ENCODE data around the gene GPALPP1.
"Not testable (repeated sequence)": the region's sequence is repeated elsewhere in the genome, so short reads cannot be mapped to it uniquely, and the experiment has no call there.

Gene GPALPP1

DNA sequence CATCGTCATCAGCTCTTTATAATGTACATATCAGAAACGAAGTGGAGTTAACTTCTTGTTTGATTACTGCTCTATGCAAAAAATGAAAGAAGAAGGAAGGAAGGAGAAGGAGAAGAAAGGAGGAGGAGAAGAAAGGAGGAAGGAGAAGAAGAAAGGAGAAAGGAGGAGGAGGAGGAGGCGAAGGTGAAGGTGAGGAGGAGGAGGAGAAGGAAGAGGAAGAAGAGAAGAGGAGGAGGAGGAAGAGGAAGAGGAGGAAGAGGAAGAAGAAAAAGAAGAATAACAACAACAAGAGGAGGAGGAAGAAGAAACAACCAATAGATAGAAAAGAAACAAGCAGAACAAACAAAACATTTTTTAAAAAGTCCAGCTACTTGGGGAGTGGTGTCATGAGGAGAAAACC lies 13.1 kb upstream of the GPALPP1 start:
- DNase-seq (ENCODE audit: low spot score in 2 of 2), result no peak
- Mint-ChIP-seq H3K9me3 (no peaks in the 10 kb centered on the region), H3K4me3 (no peak overlapping the region), H3K4me1 (no peaks in the 10 kb centered on the region), H3K36me3 (peaks cover 30% of the 10 kb centered on the region), H3K27ac (no peak overlapping the region)
- no peak for ATAC-seq

DNA sequence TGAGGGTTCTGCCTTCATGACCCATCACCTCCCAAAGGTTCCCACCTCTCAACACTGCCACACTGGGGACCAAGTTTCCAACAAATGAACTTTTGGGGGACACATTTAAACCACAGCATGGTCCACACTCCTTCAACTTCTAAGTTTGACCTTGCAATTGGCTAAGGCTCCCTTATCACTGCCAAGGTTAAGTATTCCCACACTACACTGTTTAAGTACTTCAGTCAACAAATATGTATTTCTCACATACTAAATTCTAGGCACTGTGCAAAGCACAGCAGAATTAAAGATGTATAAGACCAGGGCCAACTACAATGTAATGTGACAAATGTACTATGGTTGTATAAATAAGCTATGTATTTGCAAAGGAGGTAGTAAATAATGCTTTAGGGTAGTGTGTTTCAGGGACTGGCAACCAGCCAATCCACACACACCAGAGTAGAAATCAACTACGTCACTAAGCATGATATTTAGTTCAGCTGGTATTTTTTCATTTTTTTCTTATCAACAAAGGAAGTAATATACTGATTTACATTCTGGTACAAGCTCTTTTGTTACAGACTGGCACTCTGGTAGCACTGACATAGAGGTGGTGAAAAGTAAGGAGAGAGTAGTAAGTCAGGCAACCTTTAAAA lies 12.3 kb upstream of the GPALPP1 start:
- ATAC-seq (no peak), DNase-seq (ENCODE audit: low spot score in 2 of 2) (no peak)
- peaks cover 31% of the 10 kb centered on the region for H3K36me3 Mint-ChIP-seq
- no peaks in the 10 kb centered on the region for H3K4me1 Mint-ChIP-seq
- no peak overlapping the region for H3K27ac Mint-ChIP-seq
- no peak overlapping the region for H3K4me3 Mint-ChIP-seq
- no peaks in the 10 kb centered on the region for H3K9me3 Mint-ChIP-seq

DNA sequence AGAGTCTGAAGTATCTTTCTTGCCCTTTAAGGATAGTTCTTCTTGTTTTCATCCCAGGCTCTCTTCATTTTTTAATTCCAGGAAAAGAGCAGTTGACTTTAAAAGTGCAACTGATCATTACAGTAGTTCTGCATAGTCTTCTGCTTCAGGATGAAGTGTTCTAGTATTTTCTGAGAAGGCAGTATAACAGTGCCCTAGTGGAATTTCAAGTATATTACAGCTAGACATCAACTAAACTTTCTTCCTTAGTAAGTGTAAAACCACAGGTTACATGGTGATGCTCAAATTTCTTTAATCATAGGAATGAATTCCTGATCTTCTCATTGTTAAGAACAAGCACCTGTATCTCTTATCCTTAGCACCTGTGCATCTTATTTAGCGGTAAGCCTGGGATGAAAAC lies 11.0 kb upstream of the GPALPP1 start:
- H3K4me3 Mint-ChIP-seq, result no peak overlapping the region
- ATAC-seq (no peak), DNase-seq (ENCODE audit: low spot score in 2 of 2) (no peak)
- H3K27ac Mint-ChIP-seq, result no peak overlapping the region
- no peaks in the 10 kb centered on the region for H3K9me3 Mint-ChIP-seq
- peaks cover 6% of the 10 kb centered on the region for H3K4me1 Mint-ChIP-seq
- H3K36me3 Mint-ChIP-seq, result peaks cover 35% of the 10 kb centered on the region

DNA sequence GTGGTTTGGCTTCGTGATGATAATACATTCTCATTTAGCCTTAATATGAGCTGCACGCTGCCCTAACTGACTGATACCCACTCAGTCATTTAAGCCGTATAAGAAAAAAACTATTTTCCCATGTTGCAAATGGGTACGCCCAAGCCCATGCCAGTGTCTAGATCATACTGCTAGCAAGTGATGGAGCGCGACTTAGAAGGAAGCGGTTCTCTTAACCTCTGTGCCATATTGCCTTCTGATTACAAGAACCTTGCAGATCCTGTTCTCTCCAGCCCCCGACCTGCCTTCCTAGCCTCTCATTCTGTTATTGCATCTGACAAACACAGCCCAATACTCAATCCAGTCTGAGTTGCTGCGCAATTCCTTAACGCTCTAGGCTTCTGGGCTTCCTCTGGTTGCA lies 603 bp downstream of the GPALPP1 start:
- Mint-ChIP-seq H3K4me1 (peaks cover 61% of the 10 kb centered on the region), H3K9me3 (no peaks in the 10 kb centered on the region), H3K4me3 (peak overlapping the region; percentile 96), H3K27ac (peak overlapping the region; percentile 97), H3K36me3 (peaks cover 33% of the 10 kb centered on the region)
- DNase-seq (ENCODE audit: low spot score in 2 of 2) (no peak), ATAC-seq (peak; percentile 9)

DNA sequence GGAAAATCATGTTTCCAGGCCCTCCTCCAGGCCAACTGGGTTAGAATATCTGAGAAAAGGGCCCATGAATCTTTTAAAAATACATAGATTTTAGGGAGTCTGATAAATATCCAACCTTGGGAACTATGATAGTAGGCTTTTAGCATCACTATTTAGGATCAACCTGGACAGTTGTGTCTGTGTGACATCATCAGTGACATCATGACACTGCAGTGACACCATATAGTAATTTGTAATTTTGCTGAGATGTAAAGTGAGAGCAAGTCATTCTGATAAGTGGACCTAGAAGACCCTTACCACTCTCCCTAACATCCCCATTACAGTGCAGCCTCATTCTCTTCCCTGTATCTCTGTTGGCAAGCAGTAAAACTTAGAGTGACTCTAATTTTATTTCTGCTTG lies 14.1 kb downstream of the GPALPP1 start:
- Mint-ChIP-seq H3K9me3 (no peaks in the 10 kb centered on the region), H3K4me1 (peaks cover 2% of the 10 kb centered on the region), H3K27ac (no peak overlapping the region), H3K36me3 (peaks cover 88% of the 10 kb centered on the region), H3K4me3 (no peak overlapping the region)
- no peak for DNase-seq (ENCODE audit: low spot score in 2 of 2)
- no peak for ATAC-seq

DNA sequence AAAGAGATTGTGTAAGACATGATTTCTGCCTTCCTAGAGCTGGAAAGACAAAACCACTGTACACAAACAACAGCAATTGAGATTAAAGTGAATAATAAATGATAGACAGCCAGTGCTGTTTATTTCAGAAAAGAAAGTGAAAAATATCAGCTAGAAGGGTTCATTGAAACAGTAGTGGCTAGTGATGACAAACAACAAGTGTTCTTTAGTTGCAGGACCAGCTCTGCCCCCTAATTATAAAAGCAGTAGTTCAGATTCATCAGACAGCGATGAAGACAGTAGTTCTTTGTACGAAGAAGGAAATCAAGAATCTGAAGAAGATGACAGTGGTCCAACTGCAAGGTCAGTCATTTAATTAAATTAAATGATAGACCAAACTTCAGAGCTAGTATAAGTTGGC lies 14.8 kb downstream of the GPALPP1 start:
- Mint-ChIP-seq H3K9me3 (no peaks in the 10 kb centered on the region), H3K36me3 (peaks cover 92% of the 10 kb centered on the region), H3K27ac (no peak overlapping the region), H3K4me3 (no peak overlapping the region), H3K4me1 (no peaks in the 10 kb centered on the region)
- ATAC-seq (no peak), DNase-seq (ENCODE audit: low spot score in 2 of 2) (no peak)

DNA sequence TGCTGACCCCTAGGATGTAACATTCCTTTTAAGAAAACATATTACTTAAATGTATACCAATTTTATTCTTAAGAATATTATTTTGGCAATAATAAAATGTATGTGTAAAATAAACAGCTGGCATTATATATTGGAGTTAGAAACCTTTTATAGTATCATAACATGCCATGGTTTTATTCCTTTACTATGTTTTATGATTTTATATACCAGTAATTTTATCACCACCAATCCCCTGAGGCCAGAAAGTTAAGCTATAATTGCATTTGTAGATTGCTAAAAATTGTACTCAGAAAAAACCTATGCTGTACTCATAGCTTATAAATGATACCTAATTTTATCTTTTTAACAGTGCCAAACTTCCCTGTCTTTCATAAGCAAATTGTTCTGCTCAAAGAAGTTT lies 17.9 kb downstream of the GPALPP1 start:
- no peak overlapping the region for H3K27ac Mint-ChIP-seq
- ATAC-seq (no peak), DNase-seq (ENCODE audit: low spot score in 2 of 2) (no peak)
- no peaks in the 10 kb centered on the region for H3K4me1 Mint-ChIP-seq
- no peaks in the 10 kb centered on the region for H3K9me3 Mint-ChIP-seq
- H3K4me3 Mint-ChIP-seq, result no peak overlapping the region
- peaks cover 91% of the 10 kb centered on the region for H3K36me3 Mint-ChIP-seq

DNA sequence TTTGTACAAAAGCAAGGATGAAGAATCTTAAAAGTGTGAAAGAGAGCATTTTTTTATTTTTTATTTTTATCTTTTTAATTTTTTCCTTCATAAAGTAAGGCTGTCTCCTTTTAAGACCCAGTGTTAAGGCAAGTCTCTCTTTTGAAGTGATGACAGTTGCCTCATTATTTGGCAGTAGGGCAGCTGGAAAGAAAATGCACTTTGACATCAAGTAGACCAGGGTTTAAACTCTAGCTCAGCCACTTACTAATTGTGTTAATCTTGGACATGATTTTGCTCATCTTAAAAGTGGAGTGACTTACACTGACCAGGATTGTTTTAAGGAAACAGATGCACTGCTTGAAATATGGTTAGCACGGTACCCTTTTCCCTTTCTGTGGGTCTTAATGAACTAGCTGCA lies 18.5 kb downstream of the GPALPP1 start:
- no peak for ATAC-seq
- no peaks in the 10 kb centered on the region for H3K9me3 Mint-ChIP-seq
- H3K4me3 Mint-ChIP-seq, result no peak overlapping the region
- no peaks in the 10 kb centered on the region for H3K4me1 Mint-ChIP-seq
- no peak overlapping the region for H3K27ac Mint-ChIP-seq
- H3K36me3 Mint-ChIP-seq, result peaks cover 90% of the 10 kb centered on the region
- no peak for DNase-seq (ENCODE audit: low spot score in 2 of 2)

DNA sequence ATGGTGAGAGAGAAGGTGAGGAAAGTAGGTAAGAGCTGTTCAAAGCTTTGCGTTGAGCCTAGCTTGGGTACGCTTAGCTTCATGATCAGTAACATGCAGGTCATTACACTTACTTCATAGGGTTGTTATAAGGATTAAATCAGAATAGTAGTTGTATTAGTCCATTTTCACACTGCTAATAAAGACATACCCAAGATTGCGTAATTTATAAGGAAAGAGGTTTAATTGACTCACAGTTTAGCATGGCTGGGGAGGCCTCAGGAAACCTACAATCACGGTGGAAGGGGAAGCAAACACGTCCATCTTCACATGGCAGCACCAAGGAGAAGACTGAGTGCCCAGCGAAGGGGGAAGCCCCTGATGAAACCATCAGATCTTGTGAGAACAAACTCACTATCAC lies 21.9 kb downstream of the GPALPP1 start:
- Mint-ChIP-seq H3K36me3 (peaks cover 84% of the 10 kb centered on the region), H3K4me1 (peaks cover under 1% of the 10 kb centered on the region), H3K4me3 (no peak overlapping the region), H3K27ac (no peak overlapping the region), H3K9me3 (no peaks in the 10 kb centered on the region)
- ATAC-seq, result no peak
- no peak for DNase-seq (ENCODE audit: low spot score in 2 of 2)

DNA sequence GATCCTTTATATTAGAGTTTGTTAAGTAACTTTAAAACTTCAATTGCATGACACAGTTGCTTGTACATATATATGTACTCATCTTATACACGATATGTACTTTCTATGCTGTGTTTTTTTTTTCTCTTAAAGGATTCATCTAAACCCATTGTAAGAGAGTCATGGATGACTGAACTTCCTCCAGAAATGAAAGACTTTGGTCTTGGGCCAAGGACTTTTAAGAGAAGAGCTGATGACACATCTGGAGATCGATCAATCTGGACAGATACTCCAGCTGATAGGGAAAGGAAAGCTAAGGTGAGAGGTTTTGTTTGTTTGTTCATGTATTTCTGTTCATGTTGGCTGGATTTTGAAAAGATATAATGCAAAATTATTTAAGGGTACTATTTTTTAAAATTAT lies 26.0 kb downstream of the GPALPP1 start:
- H3K27ac Mint-ChIP-seq, result no peak overlapping the region

DNA sequence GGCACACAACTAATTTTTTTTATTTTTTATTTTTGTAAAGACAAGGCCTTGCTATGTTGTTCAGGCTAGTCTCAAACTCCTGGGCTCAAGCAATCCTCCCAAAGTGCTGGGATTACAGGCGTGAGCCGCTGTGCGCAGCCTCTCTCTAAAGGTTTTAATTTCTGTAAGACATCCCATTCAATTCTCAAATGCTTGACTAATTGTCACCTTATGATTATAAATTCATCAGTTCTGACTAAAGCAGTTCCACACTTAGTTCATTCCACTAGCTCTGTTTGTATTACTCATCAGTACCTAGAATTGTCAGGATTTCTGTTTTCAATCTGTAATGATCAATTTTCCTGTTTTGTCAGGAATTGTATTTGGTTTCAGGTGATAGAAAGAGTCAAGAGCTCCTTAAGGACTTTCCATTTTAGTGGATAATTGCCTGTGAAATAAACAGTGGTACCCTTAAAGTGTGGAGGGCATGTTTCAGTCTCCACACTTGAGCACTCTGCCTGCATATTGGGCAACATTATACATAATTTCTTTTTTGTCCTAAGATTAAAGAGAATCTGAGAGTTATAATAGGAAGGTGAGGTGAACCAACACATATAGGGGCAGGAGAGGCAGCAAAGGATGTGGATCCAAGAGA lies 27.6 kb downstream of the GPALPP1 start:
- peak overlapping the region; percentile 18 for H3K27ac Mint-ChIP-seq
- no peak for DNase-seq (ENCODE audit: low spot score in 2 of 2)
- no peaks in the 10 kb centered on the region for H3K9me3 Mint-ChIP-seq
- peaks cover 10% of the 10 kb centered on the region for H3K4me1 Mint-ChIP-seq
- H3K4me3 Mint-ChIP-seq, result no peak overlapping the region
- ATAC-seq, result peak; percentile 82
- peaks cover 80% of the 10 kb centered on the region for H3K36me3 Mint-ChIP-seq

More for the DNA sequence above, 26.0 kb downstream of the GPALPP1 start:
- DNase-seq (ENCODE audit: low spot score in 2 of 2) (no peak), ATAC-seq (peak; percentile 16)
- Mint-ChIP-seq H3K4me1 (peaks cover 10% of the 10 kb centered on the region), H3K36me3 (peaks cover 79% of the 10 kb centered on the region), H3K9me3 (no peaks in the 10 kb centered on the region), H3K4me3 (no peak overlapping the region)

DNA sequence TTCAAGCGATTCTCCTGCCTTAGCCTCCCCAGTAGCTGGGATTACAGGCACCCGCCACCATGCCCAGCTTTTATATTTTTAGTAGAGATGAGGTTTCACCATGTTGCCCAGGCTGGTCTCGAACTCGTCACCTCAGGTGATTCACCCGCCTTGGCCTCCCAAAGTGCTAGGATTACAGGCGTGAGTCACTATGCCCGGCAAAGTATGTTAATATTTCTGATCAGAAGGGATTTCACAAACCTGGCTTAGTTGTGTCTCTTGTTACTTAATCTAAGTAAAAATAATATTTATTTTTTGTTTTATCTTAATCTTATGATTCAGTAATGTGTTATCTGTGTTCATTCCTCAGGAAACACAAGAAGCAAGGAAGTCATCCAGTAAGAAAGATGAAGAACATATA lies 30.6 kb downstream of the GPALPP1 start:
- H3K9me3 Mint-ChIP-seq; H3K27ac Mint-ChIP-seq; ATAC-seq; H3K4me3 Mint-ChIP-seq; H3K4me1 Mint-ChIP-seq; DNase-seq (ENCODE audit: low spot score in 2 of 2): not testable (repeated sequence)
- H3K36me3 Mint-ChIP-seq, result peaks cover 83% of the 10 kb centered on the region

DNA sequence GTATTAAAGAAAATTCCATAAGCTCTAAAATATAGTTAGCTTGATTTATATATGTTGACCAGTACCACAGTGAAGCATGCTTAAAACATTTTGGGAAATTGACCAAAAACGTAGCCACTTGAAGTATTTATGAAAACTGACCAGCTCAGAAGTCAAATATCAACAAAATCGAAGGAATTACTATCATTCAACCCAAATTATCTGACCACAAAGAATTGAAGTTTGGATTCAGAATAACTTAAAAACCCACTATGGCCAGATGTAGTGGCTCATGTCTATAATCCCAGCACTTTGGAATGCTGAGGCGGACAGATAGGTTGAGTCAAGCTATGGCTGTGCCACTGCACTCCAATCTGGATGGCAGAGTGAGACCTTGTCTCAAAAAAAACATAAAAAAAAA lies 31.9 kb downstream of the GPALPP1 start:
- H3K27ac Mint-ChIP-seq, result no peak overlapping the region
- DNase-seq (ENCODE audit: low spot score in 2 of 2) (no peak), ATAC-seq (no peak)
- peaks cover 9% of the 10 kb centered on the region for H3K4me1 Mint-ChIP-seq
- no peaks in the 10 kb centered on the region for H3K9me3 Mint-ChIP-seq
- no peak overlapping the region for H3K4me3 Mint-ChIP-seq
- peaks cover 83% of the 10 kb centered on the region for H3K36me3 Mint-ChIP-seq

DNA sequence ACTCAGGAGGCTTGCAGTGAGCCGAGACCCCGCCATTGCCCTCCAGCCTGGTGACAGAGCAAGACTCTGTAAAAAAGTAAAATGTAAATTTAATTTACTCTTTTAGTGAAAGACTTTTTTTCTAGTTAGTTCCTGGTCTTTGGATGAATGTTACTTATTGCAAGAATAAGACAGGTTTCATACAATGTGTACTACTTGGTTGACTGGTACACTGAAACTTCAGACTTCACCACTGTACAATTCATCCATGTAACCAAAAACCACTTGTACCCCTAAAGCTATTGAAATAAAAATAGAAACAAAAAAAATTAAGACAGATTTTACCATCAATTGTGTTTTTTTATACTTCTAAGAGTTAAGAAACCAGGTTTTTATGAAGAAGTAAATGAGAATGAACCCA lies 35.5 kb downstream of the GPALPP1 start:
- H3K27ac Mint-ChIP-seq, result no peak overlapping the region
- no peaks in the 10 kb centered on the region for H3K4me1 Mint-ChIP-seq
- peaks cover 76% of the 10 kb centered on the region for H3K36me3 Mint-ChIP-seq
- no peaks in the 10 kb centered on the region for H3K9me3 Mint-ChIP-seq
- no peak overlapping the region for H3K4me3 Mint-ChIP-seq
- no peak for DNase-seq (ENCODE audit: low spot score in 2 of 2)
- ATAC-seq, result peak; percentile 58

DNA sequence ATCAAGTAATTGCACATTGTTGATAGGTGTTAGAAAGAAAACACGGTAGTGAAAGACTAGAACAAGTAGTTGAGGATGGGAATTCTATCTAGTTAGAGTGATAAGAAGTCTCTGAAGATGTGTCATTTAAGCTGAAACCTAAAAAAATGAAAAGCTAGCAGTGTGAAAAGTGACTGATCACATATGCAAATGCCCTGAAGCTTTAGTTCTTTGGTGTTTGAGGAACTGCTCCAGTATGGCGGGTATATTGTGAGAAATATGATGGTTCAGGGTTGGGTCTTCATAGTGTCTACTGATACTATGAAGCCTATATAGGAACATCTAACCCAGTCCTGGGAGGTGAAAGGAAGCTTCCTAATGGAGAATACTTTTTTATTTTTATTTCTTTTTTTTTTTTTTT lies 45.0 kb downstream of the GPALPP1 start:
- H3K4me1 Mint-ChIP-seq, result no peaks in the 10 kb centered on the region
- peaks cover 28% of the 10 kb centered on the region for H3K36me3 Mint-ChIP-seq
- no peaks in the 10 kb centered on the region for H3K9me3 Mint-ChIP-seq
- ATAC-seq (no peak), DNase-seq (ENCODE audit: low spot score in 2 of 2) (no peak)
- H3K4me3 Mint-ChIP-seq, result no peak overlapping the region
- no peak overlapping the region for H3K27ac Mint-ChIP-seq

DNA sequence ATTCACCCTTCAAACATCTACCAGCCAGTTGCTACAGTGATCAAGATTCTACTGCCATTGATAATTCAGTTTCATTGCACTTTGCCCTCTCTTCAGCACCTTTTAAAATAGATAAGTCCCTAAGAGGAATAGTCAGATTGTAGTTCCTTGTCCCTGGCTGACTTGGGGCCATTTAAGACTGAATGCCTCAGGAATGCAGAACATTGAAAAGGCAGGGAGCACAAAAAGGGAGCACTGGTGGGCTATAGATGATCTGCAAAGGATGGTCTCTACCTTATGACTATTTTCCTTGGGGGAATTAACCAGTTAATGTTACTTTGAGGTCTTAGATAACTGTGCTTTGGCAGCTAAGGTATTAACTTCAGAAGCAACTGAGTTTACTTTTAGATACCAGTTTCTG lies 46.9 kb downstream of the GPALPP1 start:
- H3K36me3 Mint-ChIP-seq, result peaks cover 13% of the 10 kb centered on the region
- H3K27ac Mint-ChIP-seq, result no peak overlapping the region
- no peak overlapping the region for H3K4me3 Mint-ChIP-seq
- H3K9me3 Mint-ChIP-seq, result no peaks in the 10 kb centered on the region
- no peak for DNase-seq (ENCODE audit: low spot score in 2 of 2)
- ATAC-seq, result no peak
- H3K4me1 Mint-ChIP-seq, result no peaks in the 10 kb centered on the region
